Karpas-422 (cell line): Measurements from ENCODE around the gene HOXA10. TPM values are rescaled to one million over a fixed set of nuclear protein-coding genes. Genes with fewer than 3 reads are reported as not detected.

ENCODE experiments used
- DNase-seq: peaks from one replicate; pipeline ENCODE4 v3.0.0-alpha.2; 2015
- H2AFZ ChIP-seq: fragments of 200-600 bp; sonication (generic); 2 replicates; pipeline ENCODE4 v1.6.1; 2014; ENCODE audit warnings: antibody characterized with exemption, low read length, mixed read lengths
- H3K27ac ChIP-seq: fragments of 200-600 bp; sonication (generic); 2 replicates; pipeline ENCODE4 v1.5.1; 2014; ENCODE audit warnings: mild to moderate bottlenecking, low read length, moderate library complexity
- H3K27me3 ChIP-seq: fragments of 200-600 bp; sonication (generic); 2 replicates; pipeline ENCODE4 v1.6.1; 2014; ENCODE audit warnings: low read length, mixed read lengths
- H3K36me3 ChIP-seq: fragments of 200-600 bp; sonication (generic); 2 replicates; pipeline ENCODE4 v1.6.1; 2014; ENCODE audit warnings: low read length, mixed read lengths; ENCODE audit not compliant: insufficient read depth
- H3K4me1 ChIP-seq: fragments of 200-600 bp; sonication (generic); 2 replicates; pipeline ENCODE4 v1.6.1; 2014; ENCODE audit warnings: mild to moderate bottlenecking, low read length, mixed read lengths
- H3K4me2 ChIP-seq: fragments of 200-600 bp; sonication (generic); 2 replicates; pipeline ENCODE4 v1.6.1; 2014; ENCODE audit warnings: low read length, low read depth, mild to moderate bottlenecking; ENCODE audit not compliant: poor library complexity, severe bottlenecking
- H3K4me3 ChIP-seq: fragments of 200-600 bp; sonication (generic); 2 replicates; pipeline ENCODE4 v1.5.1; 2014; ENCODE audit warnings: mild to moderate bottlenecking, antibody characterized with exemption, low read length, mixed read lengths
- H3K79me2 ChIP-seq: fragments of 200-600 bp; sonication (generic); 2 replicates; pipeline ENCODE4 v1.6.1; 2014; ENCODE audit warnings: mild to moderate bottlenecking, low read length, mixed read lengths
- H3K9ac ChIP-seq: fragments of 200-600 bp; sonication (generic); 2 replicates; pipeline ENCODE4 v1.6.0; 2014; ENCODE audit warnings: low read length
- H3K9me2 ChIP-seq: fragments of 200-600 bp; sonication (generic), shearing (Covaris generic); replicated peaks from 2 replicates; pipeline ENCODE4 v1.6.0; 2014; ENCODE audit warnings: mild to moderate bottlenecking, low read length, moderate library complexity; ENCODE audit not compliant: insufficient read depth
- H3K9me3 ChIP-seq: fragments of 300-700, 200-600 bp; sonication (generic); 2 replicates; pipeline ENCODE4 v1.6.1; 2014; ENCODE audit warnings: low read length, mixed read lengths
- H4K20me1 ChIP-seq: fragments of 200-600 bp; sonication (generic); 2 replicates; pipeline ENCODE4 v1.6.1; 2014; ENCODE audit warnings: mild to moderate bottlenecking, antibody characterized with exemption, low read length, low read depth; ENCODE audit not compliant: insufficient read depth
- total RNA-seq: library from RNA; depleted of rRNA; stranded (reverse); fragments of >200 nt; shearing (Covaris generic); gene quantifications from 2 replicates; pipeline ENCODE4 v1.2.3, GENCODE V29; 2014; ENCODE audit warnings: low replicate concordance

The HOXA10 gene
- total RNA-seq, 1 experiment from 2014 or later = not detected

GRCh38 chr7:27180431-27181420 lies 6.6 kb upstream of the HOXA10 start:
- Histone ChIP-seq H3K9me3 (no peaks in the 10 kb centered on the region), H3K4me1 (no peaks in the 10 kb centered on the region; the same call in 1 of the 2 replicates), H4K20me1 (no peaks in the 10 kb centered on the region), H3K79me2 (no peaks in the 10 kb centered on the region), H3K27me3 (no peaks in the 10 kb centered on the region), H3K36me3 (no peaks in the 10 kb centered on the region), H3K9ac (no peak overlapping the region), H3K9me2 (no peaks in the 10 kb centered on the region), H3K27ac (no peak overlapping the region), H3K4me3 (no peak overlapping the region), H3K4me2 (no peak overlapping the region), H2AFZ (no peak overlapping the region)
- DNase-seq = no peak

GRCh38 chr7:27179503-27180430 lies 5.6 kb upstream of the HOXA10 start:
- H3K4me2 ChIP-seq = peak overlapping the region; percentile 68
- H3K36me3 ChIP-seq = no peaks in the 10 kb centered on the region
- no peak overlapping the region for H3K27ac ChIP-seq
- no peak overlapping the region for H3K9ac ChIP-seq
- H3K4me3 ChIP-seq = peak overlapping the region; percentile 57; the same call in 1 of the 2 replicates
- DNase-seq = peak; percentile 84
- no peaks in the 10 kb centered on the region for H3K9me3 ChIP-seq
- no peak overlapping the region for H2AFZ ChIP-seq
- H4K20me1 ChIP-seq = no peaks in the 10 kb centered on the region
- no peaks in the 10 kb centered on the region for H3K27me3 ChIP-seq
- H3K9me2 ChIP-seq = no peaks in the 10 kb centered on the region
- no peaks in the 10 kb centered on the region; the same call in 1 of the 2 replicates for H3K4me1 ChIP-seq
- H3K79me2 ChIP-seq = no peaks in the 10 kb centered on the region

GRCh38 chr7:27179030-27179429 lies 4.9 kb upstream of the HOXA10 start:
- no peaks in the 10 kb centered on the region for H3K79me2 ChIP-seq
- H3K4me3 ChIP-seq = no peak overlapping the region
- H3K4me2 ChIP-seq = no peak overlapping the region
- no peaks in the 10 kb centered on the region; the same call in 1 of the 2 replicates for H3K4me1 ChIP-seq
- H3K9me2 ChIP-seq = no peaks in the 10 kb centered on the region
- H3K9me3 ChIP-seq = no peaks in the 10 kb centered on the region
- no peak overlapping the region for H2AFZ ChIP-seq
- no peak for DNase-seq
- H3K9ac ChIP-seq = no peak overlapping the region
- no peaks in the 10 kb centered on the region for H3K27me3 ChIP-seq
- no peaks in the 10 kb centered on the region for H4K20me1 ChIP-seq
- H3K27ac ChIP-seq = no peak overlapping the region
- no peaks in the 10 kb centered on the region for H3K36me3 ChIP-seq

- Histone ChIP-seq H2AFZ (no peak overlapping the region), H3K9me2 (no peaks in the 10 kb centered on the region), H3K27me3 (no peaks in the 10 kb centered on the region), H3K36me3 (no peaks in the 10 kb centered on the region), H3K79me2 (no peaks in the 10 kb centered on the region), H3K27ac (no peak overlapping the region), H3K4me1 (no peaks in the 10 kb centered on the region; the same call in 1 of the 2 replicates), H3K4me2 (no peak overlapping the region), H4K20me1 (no peaks in the 10 kb centered on the region), H3K4me3 (no peak overlapping the region), H3K9me3 (no peaks in the 10 kb centered on the region), H3K9ac (no peak overlapping the region)
- DNase-seq = no peak
Observed at GRCh38 chr7:27178366-27178765, 4.2 kb upstream of the HOXA10 start.

GRCh38 chr7:27177795-27178320 lies 3.7 kb upstream of the HOXA10 start:
- no peak for DNase-seq
- Histone ChIP-seq H4K20me1 (no peaks in the 10 kb centered on the region), H3K9me3 (no peaks in the 10 kb centered on the region), H3K27me3 (no peaks in the 10 kb centered on the region), H3K4me3 (no peak overlapping the region), H2AFZ (no peak overlapping the region), H3K9ac (no peak overlapping the region), H3K79me2 (no peaks in the 10 kb centered on the region), H3K4me2 (no peak overlapping the region), H3K27ac (no peak overlapping the region), H3K36me3 (no peaks in the 10 kb centered on the region), H3K4me1 (no peaks in the 10 kb centered on the region; the same call in 1 of the 2 replicates), H3K9me2 (no peaks in the 10 kb centered on the region)

- no peak overlapping the region for H2AFZ ChIP-seq
- no peaks in the 10 kb centered on the region for H3K79me2 ChIP-seq
- H3K9ac ChIP-seq = no peak overlapping the region
- H3K27ac ChIP-seq = no peak overlapping the region
- no peaks in the 10 kb centered on the region for H3K9me2 ChIP-seq
- H3K4me1 ChIP-seq = no peaks in the 10 kb centered on the region; the same call in 1 of the 2 replicates
- no peaks in the 10 kb centered on the region for H3K9me3 ChIP-seq
- H3K4me2 ChIP-seq = no peak overlapping the region
- DNase-seq = no peak
- H3K4me3 ChIP-seq = no peak overlapping the region
- H3K27me3 ChIP-seq = no peaks in the 10 kb centered on the region
- no peaks in the 10 kb centered on the region for H3K36me3 ChIP-seq
- no peaks in the 10 kb centered on the region for H4K20me1 ChIP-seq
Observed at GRCh38 chr7:27176962-27177794, 3.1 kb upstream of the HOXA10 start.

GRCh38 chr7:27176524-27176845 lies 2.4 kb upstream of the HOXA10 start:
- Histone ChIP-seq H3K4me3 (no peak overlapping the region), H4K20me1 (no peaks in the 10 kb centered on the region), H3K27ac (no peak overlapping the region), H2AFZ (no peak overlapping the region), H3K36me3 (no peaks in the 10 kb centered on the region), H3K27me3 (no peaks in the 10 kb centered on the region), H3K9me3 (no peaks in the 10 kb centered on the region), H3K4me2 (no peak overlapping the region), H3K4me1 (no peaks in the 10 kb centered on the region; the same call in 1 of the 2 replicates), H3K9ac (no peak overlapping the region), H3K79me2 (no peaks in the 10 kb centered on the region), H3K9me2 (no peaks in the 10 kb centered on the region)
- DNase-seq = no peak
